ENCODE measurements around the gene LRCH3. TPM values are rescaled to one million over a fixed set of nuclear protein-coding genes. Genes with fewer than 3 reads are reported as not detected.

The LRCH3 gene
- total RNA-seq, 1 donor from 2014 or later = 22.2 TPM

- no peak for TF ChIP-seq CTCF (IDR thresholded peaks at IDR 0.05)
- no peak for DNase-seq (ENCODE audit: low spot score in 2 of 2)
- Histone ChIP-seq H3K27me3 (no peaks in the 10 kb centered on the region), H3K27ac (no peak overlapping the region), H3K36me3 (peaks cover 32 to 65% of the 10 kb centered on the region in 2 donors), H3K4me1 (no peaks in the 10 kb centered on the region), H3K4me3 (no peak overlapping the region), H3K9me3 (no peaks in the 10 kb centered on the region)
- intact Hi-C loops (cut with DNase I) = no loop called here
Measured at GRCh38 chr3:197784019-197784585, 7.0 kb upstream of the LRCH3 start.

- intact Hi-C loops (cut with DNase I) = loop anchor here (5.0 kb wide), 1 partner anchor 35 kb away; no protein-coding TSS in a partner anchor
- Histone ChIP-seq H3K4me1 (no peaks in the 10 kb centered on the region), H3K27ac (no peak overlapping the region), H3K4me3 (no peak overlapping the region), H3K27me3 (no peaks in the 10 kb centered on the region), H3K9me3 (no peaks in the 10 kb centered on the region), H3K36me3 (peaks cover 14 to 34% of the 10 kb centered on the region in 2 donors)
- no peak for TF ChIP-seq CTCF (IDR thresholded peaks at IDR 0.05)
- DNase-seq (ENCODE audit: low spot score in 2 of 2) = no peak
Measured at GRCh38 chr3:197787412-197787811, 3.6 kb upstream of the LRCH3 start.

GRCh38 chr3:197789309-197789708, 1.7 kb upstream of the LRCH3 start:
- H3K9me3 ChIP-seq = no peaks in the 10 kb centered on the region
- intact Hi-C loops (cut with DNase I) = loop anchor here (5.0 kb wide), 1 partner anchor 33 kb away; no protein-coding TSS in a partner anchor
- no peak for TF ChIP-seq CTCF (IDR thresholded peaks at IDR 0.05)
- no peaks in the 10 kb centered on the region for H3K27me3 ChIP-seq
- no peak overlapping the region for H3K27ac ChIP-seq
- no peak overlapping the region for H3K4me3 ChIP-seq
- H3K36me3 ChIP-seq = peaks cover 2 to 18% of the 10 kb centered on the region in 2 donors
- peaks cover 0 to 7% of the 10 kb centered on the region in 2 donors for H3K4me1 ChIP-seq
- DNase-seq (ENCODE audit: low spot score in 2 of 2) = no peak

GRCh38 chr3:197790033-197790432, 1.0 kb upstream of the LRCH3 start:
- Histone ChIP-seq H3K4me1 (peaks cover 0 to 11% of the 10 kb centered on the region in 2 donors), H3K36me3 (peaks cover 1 to 10% of the 10 kb centered on the region in 2 donors), H3K27me3 (no peaks in the 10 kb centered on the region), H3K9me3 (no peaks in the 10 kb centered on the region), H3K4me3 (peak overlapping the region in 1 of 2 donors; percentile 88), H3K27ac (peak overlapping the region in 1 of 2 donors; percentile 95)
- intact Hi-C loops (cut with DNase I) = no loop called here
- TF ChIP-seq CTCF (IDR thresholded peaks at IDR 0.05) = no peak
- no peak for DNase-seq (ENCODE audit: low spot score in 2 of 2)

GRCh38 chr3:197791892-197792647, 1.0 kb downstream of the LRCH3 start:
- no peak for TF ChIP-seq CTCF (IDR thresholded peaks at IDR 0.05)
- no peak for DNase-seq (ENCODE audit: low spot score in 2 of 2)
- intact Hi-C loops (cut with DNase I) = loop anchor here (1.0 kb wide), 3 partner anchors 17 to 55 kb away; no protein-coding TSS in a partner anchor

More at GRCh38 chr3:197791892-197792647, 1.0 kb downstream of the LRCH3 start:
- H3K4me3 ChIP-seq = peak overlapping the region; percentile 88 to 97
- H3K36me3 ChIP-seq = no peaks in the 10 kb centered on the region
- peaks cover 0 to 16% of the 10 kb centered on the region in 2 donors for H3K4me1 ChIP-seq
- H3K27me3 ChIP-seq = no peaks in the 10 kb centered on the region
- peak overlapping the region; percentile 95 to 98 for H3K27ac ChIP-seq
- no peaks in the 10 kb centered on the region for H3K9me3 ChIP-seq

Measured in ascending aorta (tissue), 2 donors.